ENCODE results near the gene DZIP1L. TPM values are rescaled to one million over a fixed set of nuclear protein-coding genes. Genes with fewer than 3 reads are reported as not detected.

DZIP1L gene
- total and polyA plus RNA-seq, 2 donors (not counting 3 experiments of a cell fraction or from before 2014, with no cell fraction given) = 3.0 to 17.9 TPM

DNA sequence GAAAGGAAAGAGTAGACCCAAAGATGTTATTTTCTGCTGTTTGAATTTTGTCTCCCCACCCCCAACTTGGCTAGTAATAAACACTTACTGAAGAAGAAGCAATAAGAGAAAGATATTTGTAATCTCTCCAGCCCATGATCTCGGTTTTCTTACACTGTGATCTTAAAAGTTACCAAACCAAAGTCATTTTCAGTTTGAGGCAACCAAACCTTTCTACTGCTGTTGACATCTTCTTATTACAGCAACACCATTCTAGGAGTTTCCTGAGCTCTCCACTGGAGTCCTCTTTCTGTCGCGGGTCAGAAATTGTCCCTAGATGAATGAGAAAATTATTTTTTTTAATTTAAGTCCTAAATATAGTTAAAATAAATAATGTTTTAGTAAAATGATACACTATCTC lies 83.9 kb downstream of the DZIP1L start:
- FAIRE-seq (no peak), DNase-seq (ENCODE audit: low read depth, low spot score) (no peak)
- POLR2A ChIA-PET = no interaction called here
- H3K4me2 ChIP-seq (ENCODE audit: insufficient read depth, low read length) = no peak overlapping the region
- TF ChIP-seq JUN (IDR thresholded peaks at IDR 0.05; ENCODE audit: borderline replicate concordance, insufficient read depth, insufficient read length, low read depth) = no peak
- no peak for TF ChIP-seq POLR2AphosphoS5 (IDR thresholded peaks at IDR 0.05; ENCODE audit: insufficient read depth, low read depth, low read length)
- TF ChIP-seq, protein P1, sequence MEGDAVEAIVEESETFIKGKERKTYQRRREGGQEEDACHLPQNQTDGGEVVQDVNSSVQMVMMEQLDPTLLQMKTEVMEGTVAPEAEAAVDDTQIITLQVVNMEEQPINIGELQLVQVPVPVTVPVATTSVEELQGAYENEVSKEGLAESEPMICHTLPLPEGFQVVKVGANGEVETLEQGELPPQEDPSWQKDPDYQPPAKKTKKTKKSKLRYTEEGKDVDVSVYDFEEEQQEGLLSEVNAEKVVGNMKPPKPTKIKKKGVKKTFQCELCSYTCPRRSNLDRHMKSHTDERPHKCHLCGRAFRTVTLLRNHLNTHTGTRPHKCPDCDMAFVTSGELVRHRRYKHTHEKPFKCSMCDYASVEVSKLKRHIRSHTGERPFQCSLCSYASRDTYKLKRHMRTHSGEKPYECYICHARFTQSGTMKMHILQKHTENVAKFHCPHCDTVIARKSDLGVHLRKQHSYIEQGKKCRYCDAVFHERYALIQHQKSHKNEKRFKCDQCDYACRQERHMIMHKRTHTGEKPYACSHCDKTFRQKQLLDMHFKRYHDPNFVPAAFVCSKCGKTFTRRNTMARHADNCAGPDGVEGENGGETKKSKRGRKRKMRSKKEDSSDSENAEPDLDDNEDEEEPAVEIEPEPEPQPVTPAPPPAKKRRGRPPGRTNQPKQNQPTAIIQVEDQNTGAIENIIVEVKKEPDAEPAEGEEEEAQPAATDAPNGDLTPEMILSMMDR (IDR thresholded peaks at IDR 0.05; ENCODE audit: extremely low read depth in 1 of 2, insufficient read depth in 1 of 2, low read depth in 1 of 2, low read length in 2 of 2) = no peak
- no peak overlapping the region for H3K27ac ChIP-seq (ENCODE audit: insufficient read depth, low read depth, low read length)
- CTCF ChIA-PET = interaction anchor here (0.8 kb wide), 1 partner anchor 14 kb away, joined by 3 read pairs; no protein-coding TSS in a partner anchor
- no peaks in the 10 kb centered on the region for H3K36me3 ChIP-seq (ENCODE audit: control insufficient read depth in 2 of 2, extremely low read depth in 1 of 2, insufficient read depth in 2 of 2, low read length in 2 of 2)
- no peaks in the 10 kb centered on the region for H3K4me1 ChIP-seq (ENCODE audit: control insufficient read depth, extremely low read depth, insufficient read depth, low read length)
- no peaks in the 10 kb centered on the region for H3K9me1 ChIP-seq (replicated peaks; ENCODE audit: control insufficient read depth, extremely low read depth, insufficient read depth, low read length)
- no peak overlapping the region for H2AFZ ChIP-seq (ENCODE audit: low read depth, low read length)
- H3K9ac ChIP-seq (replicated peaks; ENCODE audit: extremely low read depth, insufficient read depth, low read length) = no peak overlapping the region
- no peaks in the 10 kb centered on the region for H3K79me2 ChIP-seq (ENCODE audit: control insufficient read depth, insufficient read depth, low read length)
- no peak overlapping the region for H3K4me3 ChIP-seq (replicated peaks in 1 of 3; ENCODE audit: insufficient read depth in 1 of 3, low read depth in 1 of 3, low read length in 3 of 3)
- H4K20me1 ChIP-seq (replicated peaks; ENCODE audit: control insufficient read depth, extremely low read depth, insufficient read depth, low read length) = no peaks in the 10 kb centered on the region
- no peaks in the 10 kb centered on the region for H3K9me3 ChIP-seq (replicated peaks; ENCODE audit: control insufficient read depth, insufficient read depth, low read length)
- dilution Hi-C loops (cut with MboI; ENCODE audit: extremely low pct_ligation_motif_present, low sequenced_read_pairs) = no loop called here
- no TSS peak for BruUV-seq (replicated peaks)
- intact Hi-C loops (cut with micrococcal nuclease) = no loop called here
- H3K27me3 ChIP-seq (ENCODE audit: control insufficient read depth in 2 of 2, insufficient read depth in 2 of 2, low read length in 2 of 2) = no peaks in the 10 kb centered on the region

DNA sequence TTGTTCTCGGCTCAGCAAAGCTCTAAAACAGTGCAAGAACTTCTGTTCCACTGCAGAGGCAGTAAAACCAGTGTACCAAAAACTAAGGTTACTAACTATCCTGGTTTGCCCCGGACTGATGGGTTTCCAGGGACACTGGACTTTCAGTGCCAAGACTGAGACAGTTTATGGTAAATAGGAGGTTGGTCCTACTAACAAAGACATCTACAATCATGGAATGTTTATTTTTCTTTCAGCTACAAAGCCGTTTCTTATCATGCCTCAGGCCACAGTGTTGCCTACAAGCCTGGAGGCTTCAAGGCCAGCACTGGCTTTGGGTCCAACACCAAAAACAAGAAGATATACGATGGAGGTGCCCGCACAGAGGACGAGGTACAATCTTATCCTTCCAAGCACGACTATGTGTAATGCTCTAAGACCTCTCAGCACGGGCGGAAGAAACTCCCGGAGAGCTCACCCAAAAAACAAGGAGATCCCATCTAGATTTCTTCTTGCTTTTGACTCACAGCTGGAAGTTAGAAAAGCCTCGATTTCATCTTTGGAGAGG lies 84.6 kb downstream of the DZIP1L start:
- Histone ChIP-seq H3K4me2 (ENCODE audit: insufficient read depth, low read length) (no peak overlapping the region), H3K27ac (ENCODE audit: insufficient read depth, low read depth, low read length) (no peak overlapping the region), H3K9ac (replicated peaks; ENCODE audit: extremely low read depth, insufficient read depth, low read length) (no peak overlapping the region), H4K20me1 (replicated peaks; ENCODE audit: control insufficient read depth, extremely low read depth, insufficient read depth, low read length) (no peaks in the 10 kb centered on the region), H3K27me3 (ENCODE audit: control insufficient read depth in 2 of 2, insufficient read depth in 2 of 2, low read length in 2 of 2) (no peaks in the 10 kb centered on the region), H3K36me3 (ENCODE audit: control insufficient read depth in 2 of 2, extremely low read depth in 1 of 2, insufficient read depth in 2 of 2, low read length in 2 of 2) (no peaks in the 10 kb centered on the region), H3K9me1 (replicated peaks; ENCODE audit: control insufficient read depth, extremely low read depth, insufficient read depth, low read length) (no peaks in the 10 kb centered on the region), H3K4me1 (ENCODE audit: control insufficient read depth, extremely low read depth, insufficient read depth, low read length) (no peaks in the 10 kb centered on the region), H3K9me3 (replicated peaks; ENCODE audit: control insufficient read depth, insufficient read depth, low read length) (no peaks in the 10 kb centered on the region), H2AFZ (ENCODE audit: low read depth, low read length) (no peak overlapping the region), H3K4me3 (replicated peaks in 1 of 3; ENCODE audit: insufficient read depth in 1 of 3, low read depth in 1 of 3, low read length in 3 of 3) (no peak overlapping the region), H3K79me2 (ENCODE audit: control insufficient read depth, insufficient read depth, low read length) (no peaks in the 10 kb centered on the region)
- intact Hi-C loops (cut with micrococcal nuclease) (no loop called here), dilution Hi-C loops (cut with MboI; ENCODE audit: extremely low pct_ligation_motif_present, low sequenced_read_pairs) (no loop called here)
- no peak for TF ChIP-seq GATA2 (IDR thresholded peaks at IDR 0.05; ENCODE audit: insufficient read depth, insufficient read length, low read depth, low read length)
- DNase-seq (ENCODE audit: low read depth, low spot score) = no peak
- no peak for FAIRE-seq
- ChIA-PET CTCF (interaction anchor here (0.8 kb wide), 1 partner anchor 13 kb away, joined by 3 read pairs; no protein-coding TSS in a partner anchor), POLR2A (no interaction called here)
- BruUV-seq (replicated peaks) = no TSS peak

All from endothelial cell of umbilical vein (primary cell).